ENCODE results near the gene OTUD6A.
"Not testable (repeated sequence)": the region's sequence is repeated elsewhere in the genome, so short reads cannot be mapped to it uniquely, and the experiment has no call there.

Gene OTUD6A

GRCh38 chrX:70049406-70049805 lies 12.9 kb upstream of the OTUD6A start:
- DNase-seq, result no peak

GRCh38 chrX:70049925-70050324 lies 12.3 kb upstream of the OTUD6A start, which contains the start of gene AWAT2:
Gene AWAT2, minus strand, starts transcription at chrX:70049938. Its CDS starts 6 bp downstream, at chrX:70049932.
- no peak for DNase-seq

- no peak for DNase-seq
These were observed 9.2 kb upstream of the OTUD6A start for GRCh38 chrX:70052895-70053615.

GRCh38 chrX:70054391-70054790 lies 7.9 kb upstream of the OTUD6A start:
- no peak for DNase-seq

- no peak for DNase-seq
These were observed 799 bp downstream of the OTUD6A start for GRCh38 chrX:70062961-70063550.

- no peak for DNase-seq
These were observed 4.4 kb downstream of the OTUD6A start for GRCh38 chrX:70066646-70067045.

- DNase-seq, result no peak
These were observed 17.0 kb downstream of the OTUD6A start for GRCh38 chrX:70079297-70079696.

- DNase-seq, result no peak
These were observed 17.6 kb downstream of the OTUD6A start for GRCh38 chrX:70079870-70080269.

- no peak for DNase-seq
These were observed 20.5 kb downstream of the OTUD6A start for GRCh38 chrX:70082723-70083122.

- DNase-seq, result no peak
These were observed 22.5 kb downstream of the OTUD6A start for GRCh38 chrX:70084592-70085240.

- DNase-seq, result no peak
These were observed 25.8 kb downstream of the OTUD6A start for GRCh38 chrX:70087857-70088630.

GRCh38 chrX:70088751-70089150 lies 26.5 kb downstream of the OTUD6A start:
- no peak for DNase-seq

- DNase-seq, result no peak
These were observed 27.5 kb downstream of the OTUD6A start for GRCh38 chrX:70089604-70090297.

- DNase-seq, result no peak
These were observed 30.0 kb downstream of the OTUD6A start for GRCh38 chrX:70092247-70092646.

GRCh38 chrX:70096052-70096451 lies 33.8 kb downstream of the OTUD6A start:
- DNase-seq, result no peak

- DNase-seq, result no peak
These were observed 43.0 kb downstream of the OTUD6A start for GRCh38 chrX:70105229-70105628.

GRCh38 chrX:70111436-70112026 lies 49.3 kb downstream of the OTUD6A start:
- not testable (repeated sequence) for DNase-seq

Measured in activated CD4-positive, alpha-beta T cell treated with anti-CD3 and anti-CD28 coated beads, Interleukin-2, amount 50 U/mL, for 1 hour (primary cell).